ENCODE measurements around the gene LIFR.

Gene LIFR

DNA sequence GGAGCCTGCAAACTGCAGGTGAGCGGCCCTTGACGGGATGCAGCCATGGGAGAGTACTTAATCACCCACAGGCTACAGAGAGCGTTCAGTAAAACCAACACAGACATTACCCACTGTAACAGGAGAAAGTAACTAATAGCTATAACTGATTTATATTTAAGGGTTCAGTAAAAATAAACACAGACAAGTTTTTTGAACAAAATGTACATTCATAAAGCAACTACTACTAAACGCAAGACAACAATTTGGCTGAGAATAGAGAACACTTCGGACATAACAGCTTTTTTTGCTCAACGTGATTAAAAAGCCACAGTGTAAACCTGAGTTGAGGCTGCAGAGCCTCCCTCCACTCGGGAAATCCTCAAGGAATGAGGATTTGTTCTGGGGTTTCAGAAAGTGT, 61.7 kb downstream of the LIFR start:
- DNase-seq: no peak
- Histone ChIP-seq H3K36me3 (peaks cover 10% of the 10 kb centered on the region), H3K4me3 (ENCODE audit: low read depth, low read length) (no peak overlapping the region), H3K4me1 (peaks cover 7% of the 10 kb centered on the region), H3K9me3 (no peaks in the 10 kb centered on the region), H3K27me3 (no peaks in the 10 kb centered on the region)
- TF ChIP-seq, protein P1, sequence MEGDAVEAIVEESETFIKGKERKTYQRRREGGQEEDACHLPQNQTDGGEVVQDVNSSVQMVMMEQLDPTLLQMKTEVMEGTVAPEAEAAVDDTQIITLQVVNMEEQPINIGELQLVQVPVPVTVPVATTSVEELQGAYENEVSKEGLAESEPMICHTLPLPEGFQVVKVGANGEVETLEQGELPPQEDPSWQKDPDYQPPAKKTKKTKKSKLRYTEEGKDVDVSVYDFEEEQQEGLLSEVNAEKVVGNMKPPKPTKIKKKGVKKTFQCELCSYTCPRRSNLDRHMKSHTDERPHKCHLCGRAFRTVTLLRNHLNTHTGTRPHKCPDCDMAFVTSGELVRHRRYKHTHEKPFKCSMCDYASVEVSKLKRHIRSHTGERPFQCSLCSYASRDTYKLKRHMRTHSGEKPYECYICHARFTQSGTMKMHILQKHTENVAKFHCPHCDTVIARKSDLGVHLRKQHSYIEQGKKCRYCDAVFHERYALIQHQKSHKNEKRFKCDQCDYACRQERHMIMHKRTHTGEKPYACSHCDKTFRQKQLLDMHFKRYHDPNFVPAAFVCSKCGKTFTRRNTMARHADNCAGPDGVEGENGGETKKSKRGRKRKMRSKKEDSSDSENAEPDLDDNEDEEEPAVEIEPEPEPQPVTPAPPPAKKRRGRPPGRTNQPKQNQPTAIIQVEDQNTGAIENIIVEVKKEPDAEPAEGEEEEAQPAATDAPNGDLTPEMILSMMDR (IDR thresholded peaks at IDR 0.05; ENCODE audit: low read depth, low read length): no peak

DNA sequence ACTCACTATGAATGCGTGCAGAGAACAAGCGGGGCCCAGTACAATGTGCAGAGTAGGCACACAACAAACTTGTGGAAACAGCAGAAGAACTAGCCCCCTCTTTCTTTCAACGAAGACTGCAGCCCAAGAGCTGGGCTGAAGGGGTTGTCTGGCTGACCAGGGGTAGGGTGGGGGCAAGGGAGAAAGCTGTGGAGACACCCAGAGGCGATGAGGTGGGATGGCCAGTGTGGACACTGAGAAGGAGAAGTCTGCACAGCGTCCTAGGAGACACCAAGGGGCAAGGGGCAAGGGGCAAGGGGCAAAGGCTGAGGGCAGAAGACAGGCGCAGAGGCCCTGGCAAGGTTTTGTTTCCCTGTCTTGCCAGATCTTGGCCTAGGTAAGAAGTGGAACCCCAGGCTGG, 62.3 kb downstream of the LIFR start:
- Histone ChIP-seq H3K4me3 (ENCODE audit: low read depth, low read length) (no peak overlapping the region), H3K36me3 (peaks cover 10% of the 10 kb centered on the region), H3K9me3 (no peaks in the 10 kb centered on the region), H3K4me1 (peaks cover 7% of the 10 kb centered on the region), H3K27me3 (no peaks in the 10 kb centered on the region)
- DNase-seq: no peak
- TF ChIP-seq, protein P1 (IDR thresholded peaks at IDR 0.05; ENCODE audit: low read depth, low read length): no peak

- H3K36me3 ChIP-seq: peaks cover 22% of the 10 kb centered on the region
- H3K4me3 ChIP-seq (ENCODE audit: low read depth, low read length): no peak overlapping the region
- TF ChIP-seq, protein P1 (IDR thresholded peaks at IDR 0.05; ENCODE audit: low read depth, low read length): peak; percentile 35
- H3K27me3 ChIP-seq: no peaks in the 10 kb centered on the region
- H3K9me3 ChIP-seq: no peaks in the 10 kb centered on the region
- no peaks in the 10 kb centered on the region for H3K4me1 ChIP-seq
- DNase-seq: no peak
Measured at GRCh38 chr5:38483805-38484398, 72.5 kb downstream of the LIFR start.

- Histone ChIP-seq H3K36me3 (peaks cover 10% of the 10 kb centered on the region), H3K4me1 (no peaks in the 10 kb centered on the region), H3K4me3 (ENCODE audit: low read depth, low read length) (no peak overlapping the region), H3K27me3 (no peaks in the 10 kb centered on the region), H3K9me3 (no peaks in the 10 kb centered on the region)
- no peak for DNase-seq
- TF ChIP-seq, protein P1 (IDR thresholded peaks at IDR 0.05; ENCODE audit: low read depth, low read length): no peak
Measured at GRCh38 chr5:38479315-38479904, 77.0 kb downstream of the LIFR start.

- Histone ChIP-seq H3K4me1 (no peaks in the 10 kb centered on the region), H3K4me3 (ENCODE audit: low read depth, low read length) (no peak overlapping the region), H3K27me3 (no peaks in the 10 kb centered on the region), H3K9me3 (no peaks in the 10 kb centered on the region), H3K36me3 (peaks cover 10% of the 10 kb centered on the region)
- no peak for DNase-seq
- TF ChIP-seq, protein P1 (IDR thresholded peaks at IDR 0.05; ENCODE audit: low read depth, low read length): no peak
Measured at GRCh38 chr5:38478878-38479277, 77.6 kb downstream of the LIFR start.

DNA sequence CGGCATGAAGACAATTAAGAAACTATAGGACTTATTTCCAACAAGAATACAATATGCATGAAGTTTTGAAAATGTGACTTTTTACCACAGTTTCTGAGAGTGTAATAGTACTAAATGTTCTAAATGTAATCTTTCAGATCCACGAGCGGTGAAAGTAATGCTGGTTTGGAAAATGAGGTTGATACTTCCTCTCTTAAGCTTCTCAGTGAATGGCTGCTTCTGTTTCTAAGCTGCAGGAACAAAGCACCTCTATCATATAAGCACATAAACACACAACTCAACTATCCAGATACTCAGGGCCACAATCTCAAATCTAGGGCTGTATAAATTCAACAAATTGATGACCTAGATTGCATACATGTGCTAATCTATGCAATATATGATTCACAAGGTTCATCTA, 78.3 kb downstream of the LIFR start:
- TF ChIP-seq, protein P1 (IDR thresholded peaks at IDR 0.05; ENCODE audit: low read depth, low read length): no peak
- Histone ChIP-seq H3K9me3 (no peaks in the 10 kb centered on the region), H3K4me3 (ENCODE audit: low read depth, low read length) (no peak overlapping the region), H3K27me3 (no peaks in the 10 kb centered on the region), H3K36me3 (peaks cover 10% of the 10 kb centered on the region; the same call in 1 of the 2 replicates), H3K4me1 (no peaks in the 10 kb centered on the region)
- no peak for DNase-seq

All from BE2C (cell line).